Astrocyte (in vitro differentiated cells and primary cell): ENCODE measurements around the gene NISCH.

Source experiments
- EZH2 ChIP-seq: IDR thresholded peaks from 2 replicates; pipeline ENCODE4 v1.6.1; 2012; ENCODE audit warnings: mild to moderate bottlenecking, low read length, inconsistent platforms; ENCODE audit not compliant: insufficient read depth
- TF ChIP-seq, protein P1 (sequence below): IDR thresholded peaks from 2 replicates; pipeline ENCODE4 v1.5.1; 2011; ENCODE audit warnings: low read depth, mild to moderate bottlenecking, inconsistent platforms, low read length, moderate library complexity; ENCODE audit not compliant: insufficient read depth

DNA sequence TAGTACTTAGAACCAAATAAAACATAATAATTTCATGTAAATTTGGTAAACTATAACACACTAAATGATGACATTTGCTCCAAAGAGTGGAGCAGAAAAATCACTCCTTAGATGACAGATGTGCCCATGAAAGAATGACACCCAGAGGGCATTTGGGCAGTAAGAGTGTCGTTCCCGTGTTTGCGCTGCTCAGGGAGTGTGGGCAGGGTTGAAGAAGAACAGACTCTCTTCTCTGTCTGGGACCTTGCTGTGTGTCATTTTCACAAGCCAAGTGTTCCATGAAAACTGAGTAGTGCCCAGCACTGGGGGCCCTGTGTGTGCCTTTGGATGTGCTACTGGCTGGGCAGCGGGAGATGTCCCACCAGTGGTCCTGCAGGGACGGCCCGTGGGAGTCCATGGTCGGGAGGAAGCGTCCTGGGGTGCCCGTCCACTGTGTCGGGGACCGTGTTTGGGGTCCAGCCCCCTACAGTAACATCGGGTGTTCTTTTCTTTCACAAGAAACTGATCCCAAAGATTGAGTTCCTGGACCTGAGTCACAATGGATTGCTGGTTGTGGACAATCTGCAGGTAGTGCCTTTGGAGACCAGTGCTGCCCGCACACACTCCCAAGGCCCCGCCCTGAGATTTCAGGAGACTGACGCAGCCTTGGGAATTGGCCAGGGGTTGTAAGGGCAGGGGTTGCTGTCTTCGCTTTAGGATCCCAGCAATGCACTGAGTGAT is 21.8 kb downstream of the NISCH start:
- TF ChIP-seq, protein P1, sequence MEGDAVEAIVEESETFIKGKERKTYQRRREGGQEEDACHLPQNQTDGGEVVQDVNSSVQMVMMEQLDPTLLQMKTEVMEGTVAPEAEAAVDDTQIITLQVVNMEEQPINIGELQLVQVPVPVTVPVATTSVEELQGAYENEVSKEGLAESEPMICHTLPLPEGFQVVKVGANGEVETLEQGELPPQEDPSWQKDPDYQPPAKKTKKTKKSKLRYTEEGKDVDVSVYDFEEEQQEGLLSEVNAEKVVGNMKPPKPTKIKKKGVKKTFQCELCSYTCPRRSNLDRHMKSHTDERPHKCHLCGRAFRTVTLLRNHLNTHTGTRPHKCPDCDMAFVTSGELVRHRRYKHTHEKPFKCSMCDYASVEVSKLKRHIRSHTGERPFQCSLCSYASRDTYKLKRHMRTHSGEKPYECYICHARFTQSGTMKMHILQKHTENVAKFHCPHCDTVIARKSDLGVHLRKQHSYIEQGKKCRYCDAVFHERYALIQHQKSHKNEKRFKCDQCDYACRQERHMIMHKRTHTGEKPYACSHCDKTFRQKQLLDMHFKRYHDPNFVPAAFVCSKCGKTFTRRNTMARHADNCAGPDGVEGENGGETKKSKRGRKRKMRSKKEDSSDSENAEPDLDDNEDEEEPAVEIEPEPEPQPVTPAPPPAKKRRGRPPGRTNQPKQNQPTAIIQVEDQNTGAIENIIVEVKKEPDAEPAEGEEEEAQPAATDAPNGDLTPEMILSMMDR, result no peak
- TF ChIP-seq EZH2, result no peak
